Hindlimb muscle (tissue), 1 donor: ENCODE results near the gene CFAP251. TPM values are rescaled to one million over a fixed set of nuclear protein-coding genes. Genes with fewer than 3 reads are reported as not detected.
"Not testable (repeated sequence)": the region's sequence is repeated elsewhere in the genome, so short reads cannot be mapped to it uniquely, and the experiment has no call there.

ENCODE experiments used
- DNase-seq: peaks from one replicate; pipeline ENCODE4 v3.0.0-alpha.2; 2013
- polyA plus RNA-seq: library from polyadenylated mRNA; unstranded; fragments of 120-200 nt; gene quantifications from one replicate; pipeline ENCODE4 v1.2.1, GENCODE V29; 2013; ENCODE audit not compliant: insufficient read length

Gene CFAP251
- polyA plus RNA-seq, 1 donor = 1.3 TPM

GRCh38 chr12:122029620-122030423 lies 111.4 kb downstream of the CFAP251 start:
- no peak for DNase-seq

DNA sequence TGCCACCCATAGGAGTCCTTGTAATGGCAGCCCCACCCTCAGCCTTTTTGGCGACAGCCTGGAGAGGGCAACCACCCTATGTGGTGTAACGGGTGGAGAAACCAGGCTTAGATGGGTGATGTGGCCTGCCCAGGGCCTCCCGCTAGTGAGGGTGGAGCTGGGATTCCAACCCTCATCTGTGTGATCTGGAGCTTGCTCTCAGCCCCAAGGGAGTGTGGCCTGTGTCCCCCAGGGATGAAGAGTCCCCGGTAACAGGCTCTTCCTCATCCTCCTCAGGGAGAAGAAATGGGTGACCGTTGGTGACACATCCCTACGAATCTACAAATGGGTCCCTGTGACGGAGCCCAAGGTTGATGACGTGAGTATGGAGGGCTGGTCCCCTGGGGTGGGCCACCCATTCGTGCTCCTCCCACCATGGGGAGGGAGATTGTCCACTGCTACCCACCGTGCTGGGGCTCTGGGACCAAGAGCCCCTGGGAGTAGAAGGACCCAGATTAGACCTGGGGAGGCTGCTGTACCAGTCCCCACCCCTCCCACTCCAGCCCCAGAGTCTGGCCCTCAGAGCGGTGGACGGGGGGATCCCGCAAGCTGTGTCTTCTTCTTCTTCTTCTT lies 112.1 kb downstream of the CFAP251 start:
- DNase-seq = no peak

DNA sequence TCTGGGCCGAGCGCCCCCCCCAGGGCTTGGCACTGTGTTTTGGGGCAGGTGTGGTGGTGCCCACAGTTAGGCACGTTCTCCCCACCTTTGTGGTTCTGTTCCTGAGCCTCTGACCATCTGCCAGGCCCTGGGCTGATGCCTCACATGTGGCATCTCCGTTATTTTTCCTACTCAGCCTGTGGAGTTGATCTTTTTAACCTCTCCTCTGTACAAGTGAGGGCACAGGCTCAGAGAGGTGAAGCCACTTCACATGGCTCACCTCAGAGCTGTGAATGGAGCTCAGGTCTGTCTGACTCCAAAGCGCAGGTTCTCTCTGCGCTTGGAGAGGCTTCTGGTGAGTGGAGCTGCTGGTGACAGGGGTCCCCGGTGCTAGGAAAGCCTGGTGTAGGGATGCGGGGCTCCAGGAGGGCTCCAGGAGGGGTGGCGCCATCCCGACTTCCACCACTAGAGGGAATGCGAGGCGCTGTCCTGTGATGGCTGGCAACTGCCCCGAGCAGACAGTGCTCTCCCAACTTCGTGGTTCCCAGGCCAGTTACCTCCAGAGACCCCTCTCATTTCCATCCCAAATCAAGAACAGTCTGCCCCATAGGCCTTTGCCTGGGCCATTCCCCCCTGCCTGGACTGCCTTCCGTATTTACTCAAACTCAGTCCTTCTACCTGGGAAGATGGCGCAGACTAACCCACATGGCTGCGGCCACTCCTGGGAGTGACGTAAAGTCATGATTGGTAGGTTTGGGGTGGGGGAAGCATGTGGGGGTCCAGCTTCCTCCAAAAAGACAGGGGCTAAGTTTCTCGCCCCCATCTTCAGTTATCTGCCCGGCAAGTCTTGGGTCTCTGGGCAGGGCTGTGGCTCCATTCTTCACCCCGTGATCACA lies 113.2 kb downstream of the CFAP251 start:
- no peak for DNase-seq

DNA sequence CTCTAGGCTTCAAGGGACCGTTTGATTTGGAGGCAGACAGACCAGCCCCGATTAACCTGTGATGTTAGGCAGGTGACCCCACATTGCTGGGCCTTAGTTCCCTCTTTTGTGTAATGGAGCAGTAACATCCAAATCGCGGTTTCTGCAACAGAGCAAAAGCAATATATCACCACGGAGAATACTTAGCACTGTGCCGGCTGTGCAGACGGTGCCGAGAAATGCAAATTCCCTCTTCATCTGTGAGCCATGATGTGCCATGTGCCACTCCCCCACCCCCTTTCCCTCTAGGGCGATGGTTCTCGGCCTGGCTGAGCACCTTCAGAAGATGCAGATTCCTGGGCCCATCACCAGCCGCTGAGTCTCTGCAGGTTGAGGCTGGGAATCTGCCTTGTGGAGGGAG lies 114.2 kb downstream of the CFAP251 start:
- DNase-seq = no peak

DNA sequence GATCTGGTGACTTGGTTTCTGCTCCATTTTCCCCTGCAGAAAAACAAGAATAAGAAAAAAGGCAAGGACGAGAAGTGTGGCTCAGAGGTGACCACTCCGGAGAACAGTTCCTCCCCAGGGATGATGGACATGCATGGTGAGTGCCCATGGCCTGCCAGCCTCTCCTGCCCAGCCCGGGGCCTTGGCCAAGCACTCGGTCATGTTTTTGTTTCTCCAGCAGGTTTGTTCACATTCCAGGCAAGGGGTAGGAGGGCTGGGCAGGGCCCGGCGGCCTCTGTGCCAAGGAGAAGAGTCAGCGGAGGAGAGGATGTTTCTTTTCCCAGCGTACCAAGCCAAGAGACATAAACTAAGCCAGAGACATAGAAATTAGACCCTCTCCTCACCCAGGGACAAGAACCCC lies 116.9 kb downstream of the CFAP251 start:
- no peak for DNase-seq

GRCh38 chr12:122036153-122036552 lies 117.8 kb downstream of the CFAP251 start:
- DNase-seq = no peak

GRCh38 chr12:122040579-122041386 lies 122.4 kb downstream of the CFAP251 start:
- DNase-seq = no peak

DNA sequence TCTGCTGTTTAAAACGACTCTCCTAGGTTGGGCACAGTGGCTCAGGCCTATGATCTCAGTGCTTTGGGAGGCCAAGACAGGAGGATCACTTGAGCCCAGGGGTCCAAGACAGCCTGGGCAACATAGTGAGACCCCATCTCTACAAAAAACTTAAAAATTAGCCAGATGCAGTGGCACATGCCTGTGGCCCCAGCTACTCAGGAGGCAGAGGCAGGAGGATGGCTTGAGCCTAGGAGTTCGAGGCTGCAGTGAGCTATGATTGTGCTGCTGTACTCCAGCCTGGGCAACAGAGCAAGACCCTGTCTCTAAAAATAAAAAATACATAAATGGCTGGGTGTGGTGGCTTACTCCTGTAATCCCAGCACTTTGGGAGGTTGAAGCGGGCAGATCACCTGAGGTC lies 123.1 kb downstream of the CFAP251 start:
- not testable (repeated sequence) for DNase-seq

GRCh38 chr12:122042910-122043309 lies 124.5 kb downstream of the CFAP251 start:
- DNase-seq = no peak

DNA sequence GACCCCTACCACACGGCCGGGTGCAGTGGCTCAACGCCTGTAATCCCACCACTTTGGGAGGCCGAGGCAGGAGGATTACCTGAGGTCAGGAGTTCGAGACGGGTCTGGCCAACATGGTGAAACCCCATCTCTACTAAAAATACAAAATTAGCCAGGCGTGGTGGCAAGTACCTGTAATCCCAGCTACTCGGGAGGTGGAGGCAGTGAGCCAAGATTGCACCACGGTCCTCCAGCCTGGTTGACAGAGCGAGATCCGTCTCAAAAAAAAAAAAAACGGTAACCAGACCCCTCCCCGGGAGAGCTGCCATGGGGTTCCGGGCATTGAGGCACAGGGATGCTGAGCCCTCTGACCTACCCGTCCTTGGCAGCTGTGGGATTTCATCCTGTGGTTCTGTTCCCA lies 125.1 kb downstream of the CFAP251 start:
- DNase-seq = no peak

DNA sequence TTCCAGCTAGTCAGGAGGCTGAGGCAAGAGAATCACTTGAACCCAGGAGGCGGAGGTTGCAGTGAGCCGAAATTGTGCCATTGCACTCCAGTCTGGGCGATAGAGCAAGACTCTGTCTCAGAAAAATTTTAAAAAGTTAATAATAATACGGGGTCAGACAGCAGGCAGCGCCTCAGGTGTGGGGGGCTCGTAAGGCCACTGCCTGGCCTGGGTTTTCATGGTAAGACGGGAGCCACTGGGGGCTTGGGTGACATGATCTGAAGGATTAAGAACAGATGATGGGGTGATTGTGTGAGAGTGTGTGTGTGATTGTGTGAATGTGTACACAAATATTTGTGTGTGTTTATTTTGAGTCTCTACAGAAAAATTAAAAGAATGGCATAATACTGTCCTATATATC lies 126.9 kb downstream of the CFAP251 start:
- DNase-seq = no peak

- DNase-seq = no peak
These were observed 127.8 kb downstream of the CFAP251 start for GRCh38 chr12:122046145-122046544.

GRCh38 chr12:122048151-122048550 lies 129.8 kb downstream of the CFAP251 start:
- no peak for DNase-seq

DNA sequence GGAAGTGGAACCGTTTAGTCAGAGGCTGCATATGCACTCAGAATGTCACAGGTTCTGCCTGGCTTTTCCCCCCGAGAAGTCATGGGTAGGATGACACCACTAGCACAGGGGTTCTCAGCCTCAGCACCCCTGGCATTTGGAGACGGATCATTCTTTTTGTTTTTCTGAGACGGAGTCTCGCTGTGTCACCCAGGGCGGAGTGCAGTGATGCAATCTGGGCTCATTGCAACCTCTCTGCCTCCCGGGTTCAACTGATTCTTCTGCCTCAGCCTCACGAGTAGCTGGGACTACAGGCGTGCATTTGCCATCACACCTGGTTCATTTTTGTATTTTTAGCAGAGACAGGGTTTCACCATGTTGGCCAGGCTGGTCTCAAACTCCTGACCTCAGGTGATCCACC lies 131.4 kb downstream of the CFAP251 start:
- DNase-seq = no peak

GRCh38 chr12:122050706-122051105 lies 132.3 kb downstream of the CFAP251 start:
- DNase-seq = no peak

GRCh38 chr12:122051231-122051876 lies 133.0 kb downstream of the CFAP251 start:
- no peak for DNase-seq

GRCh38 chr12:122052285-122052684 lies 133.9 kb downstream of the CFAP251 start:
- DNase-seq = no peak
